GM21529 (cell line): ENCODE results near the gene ABCA2.
A peak's percentile ranks its signal among the peaks of the same experiment; 100 is the strongest.

Experiments
- ATAC-seq: cut with Tn5 transposase; IDR thresholded peaks from one replicate; pipeline ENCODE4 v1.9.1; 2021; ENCODE audit not compliant: unreplicated experiment

Gene ABCA2

DNA sequence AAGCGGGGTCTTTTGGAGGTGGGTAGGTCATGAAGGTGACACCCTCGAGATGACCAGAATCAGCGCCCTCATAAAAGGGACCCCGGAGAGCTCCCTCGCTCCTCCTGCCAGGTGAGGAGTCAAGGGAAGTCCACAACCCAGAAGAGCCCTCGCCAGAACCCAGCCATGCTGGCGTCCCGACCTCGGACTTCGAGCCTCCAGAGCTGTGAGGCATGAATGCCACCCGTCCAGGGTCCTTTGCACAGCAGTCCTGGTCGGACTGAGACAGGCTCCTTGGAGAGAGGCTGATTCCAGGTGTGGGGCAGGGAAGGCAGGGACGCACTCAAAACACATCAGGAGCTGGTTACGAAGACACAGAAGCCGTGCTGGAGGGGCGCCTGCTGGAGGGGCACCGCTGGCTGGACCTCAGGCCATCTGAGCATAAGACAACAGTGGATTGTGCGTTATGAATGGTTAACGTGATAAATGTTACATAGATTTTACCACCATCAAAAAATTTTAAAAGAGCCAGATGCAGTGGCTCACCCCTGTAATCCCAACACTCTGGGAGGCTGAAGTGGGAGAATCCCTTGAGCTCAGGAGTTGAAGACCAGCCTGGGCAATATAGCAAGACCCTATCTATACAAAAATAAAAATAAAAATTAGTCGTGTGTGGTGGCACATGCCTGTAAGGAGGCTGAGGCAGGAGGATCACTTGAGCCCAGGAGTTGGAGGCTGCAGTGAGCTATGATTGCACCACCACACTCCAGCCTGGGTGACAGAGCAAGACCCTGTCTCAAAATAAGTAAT, 26.0 kb downstream of the ABCA2 start:
- no peak for ATAC-seq

DNA sequence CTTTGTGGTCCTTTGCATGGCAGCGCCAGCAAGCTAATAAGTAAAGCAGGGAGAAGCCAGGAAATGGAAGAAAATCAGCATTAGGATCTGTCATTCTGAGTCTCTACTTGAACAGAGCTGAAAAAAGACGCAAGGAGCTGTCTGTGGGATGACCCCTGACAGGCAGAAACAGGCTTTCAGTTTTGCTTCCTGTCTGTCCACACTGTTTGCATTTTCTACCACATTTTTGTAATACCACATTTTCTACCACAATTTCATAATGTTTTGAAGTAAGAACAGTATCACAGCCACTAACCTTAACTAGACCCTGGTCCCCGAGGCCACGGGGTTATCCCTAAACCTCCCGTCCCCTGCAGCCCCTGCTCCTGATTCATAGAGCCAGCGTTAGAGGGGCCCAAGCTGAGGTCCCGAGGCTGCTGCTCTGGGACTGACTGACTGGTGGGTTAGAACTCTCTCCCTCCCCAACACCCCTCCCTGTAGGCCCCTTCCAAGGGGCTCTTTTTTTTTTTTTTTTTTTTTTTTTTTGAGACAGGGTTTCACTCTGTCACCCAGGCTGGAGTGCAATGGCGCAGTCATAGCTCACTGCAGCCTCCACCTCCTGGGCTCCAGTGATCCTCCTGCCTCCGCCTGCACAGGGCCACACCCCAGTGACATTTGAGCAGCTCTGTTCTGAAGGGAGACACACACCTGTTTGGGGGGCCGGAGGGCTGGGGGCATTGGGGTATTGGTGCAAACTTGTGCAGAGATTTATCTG, 27.7 kb downstream of the ABCA2 start:
- peak; percentile 76 for ATAC-seq

DNA sequence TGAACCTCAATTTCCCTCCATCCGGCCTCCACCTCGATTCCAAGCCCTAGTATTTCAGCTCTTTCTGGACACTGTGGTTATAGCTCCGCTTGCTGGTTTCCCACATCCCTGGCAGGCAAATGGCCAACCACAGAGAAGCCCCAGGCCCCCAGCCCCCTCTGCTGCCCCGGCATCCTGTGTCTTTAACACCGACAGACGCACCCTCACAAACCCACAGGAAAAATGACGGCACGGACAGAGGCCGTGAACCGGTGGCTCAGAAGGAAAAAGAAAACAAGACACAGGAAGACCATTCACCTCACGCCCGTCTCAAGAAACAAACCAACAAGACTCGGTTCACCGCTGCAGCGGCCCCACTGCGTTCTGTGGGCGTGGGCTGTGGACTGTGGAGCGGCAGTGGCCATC, 30.2 kb downstream of the ABCA2 start:
- ATAC-seq, result no peak

DNA sequence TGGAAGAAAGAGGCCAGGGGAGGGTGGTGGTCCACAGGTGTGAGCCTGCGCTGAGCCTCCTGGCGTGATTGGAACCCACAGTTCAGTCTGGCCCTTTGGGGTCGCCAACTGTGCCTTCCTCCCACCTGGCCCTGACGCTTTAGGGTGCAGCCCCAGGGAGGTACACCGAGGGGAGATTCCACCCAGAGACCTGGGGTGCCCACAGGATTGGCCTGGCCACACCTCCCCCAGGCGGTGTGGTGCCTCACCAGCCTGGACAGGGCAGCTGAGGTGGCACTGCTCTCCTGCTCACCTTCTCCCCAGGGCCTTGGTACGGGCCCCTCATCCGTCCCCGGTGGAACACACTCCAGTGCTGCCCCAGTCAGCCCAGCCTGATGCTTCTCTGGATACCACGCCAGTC, 30.7 kb downstream of the ABCA2 start:
- no peak for ATAC-seq

DNA sequence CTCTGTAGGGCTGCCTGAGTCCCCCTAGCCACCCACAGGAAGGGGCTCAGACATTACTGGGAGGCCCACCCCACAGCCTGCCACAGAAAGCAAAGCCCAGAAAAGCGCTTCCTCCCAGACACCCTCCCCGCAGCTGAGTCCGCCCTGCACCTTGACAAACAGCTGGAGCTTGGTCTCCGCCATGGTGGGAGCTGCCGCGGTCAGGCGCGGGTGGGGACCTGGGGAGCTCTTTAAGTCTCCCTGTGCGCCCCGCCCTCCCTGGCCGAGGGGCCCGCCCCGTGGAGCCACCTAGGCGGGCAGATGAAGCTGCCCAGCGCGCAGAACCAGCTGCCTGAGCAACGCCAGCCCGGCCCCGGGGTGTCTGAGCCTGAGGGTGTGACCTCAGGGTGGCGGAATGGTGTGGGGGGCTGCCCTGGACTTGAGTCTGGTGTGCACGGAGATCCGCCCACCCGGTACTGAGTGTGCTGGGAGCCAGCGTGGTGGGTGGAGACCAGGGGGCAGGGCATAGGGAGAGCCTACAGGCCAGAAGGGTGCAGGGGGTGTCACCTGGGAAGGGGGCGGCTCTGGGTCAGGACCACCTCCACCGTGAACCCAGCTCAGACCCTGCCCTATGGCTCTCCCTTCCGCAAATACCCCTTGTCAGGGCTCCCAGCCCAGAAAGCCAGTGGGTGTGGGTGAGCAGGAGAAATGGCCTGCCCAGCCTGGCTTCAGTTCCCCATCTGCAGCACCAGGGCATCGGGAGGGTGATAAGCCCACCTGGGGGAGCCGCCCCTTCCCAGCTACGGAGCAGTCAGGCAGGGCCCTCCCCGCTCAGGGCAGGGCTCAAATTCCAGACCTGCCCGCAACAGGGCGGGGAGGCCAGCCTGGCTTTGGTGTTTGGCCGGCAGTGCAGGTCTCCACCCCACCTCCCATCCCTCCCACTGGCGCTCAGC, 31.4 kb downstream of the ABCA2 start, which contains the start of gene CLIC3:
TSS of gene CLIC3 (minus strand) at position 208 of the 932 bp plus-strand sequence. CDS start at position 183, 25 bp downstream.
- no peak for ATAC-seq

DNA sequence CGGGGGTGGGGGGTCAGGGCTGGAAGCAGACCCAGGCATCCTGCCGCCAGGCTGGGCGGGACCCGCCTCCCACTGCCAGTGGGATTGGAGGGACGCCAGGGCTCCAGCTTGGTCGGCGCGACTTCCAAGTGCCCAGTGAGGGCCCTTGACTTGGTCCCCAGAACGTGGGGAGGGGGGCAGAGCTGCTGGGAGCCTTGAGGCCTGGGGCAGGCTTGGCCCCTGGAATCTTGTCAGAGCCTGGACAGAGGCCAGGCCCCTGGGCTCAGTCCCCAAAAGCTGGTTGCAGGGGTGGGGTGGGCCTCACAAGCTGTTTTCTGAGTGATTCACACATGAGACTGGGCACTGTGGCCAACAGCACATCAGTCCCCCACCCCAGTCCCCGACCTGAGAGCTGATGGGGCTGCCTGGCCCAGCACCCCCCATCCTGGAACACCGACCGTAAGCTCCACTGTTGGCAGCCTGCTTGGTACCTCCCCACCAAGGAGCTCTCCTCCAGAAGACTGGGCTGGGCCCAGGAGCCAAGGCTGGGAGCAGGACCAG, 32.2 kb downstream of the ABCA2 start:
- no peak for ATAC-seq

DNA sequence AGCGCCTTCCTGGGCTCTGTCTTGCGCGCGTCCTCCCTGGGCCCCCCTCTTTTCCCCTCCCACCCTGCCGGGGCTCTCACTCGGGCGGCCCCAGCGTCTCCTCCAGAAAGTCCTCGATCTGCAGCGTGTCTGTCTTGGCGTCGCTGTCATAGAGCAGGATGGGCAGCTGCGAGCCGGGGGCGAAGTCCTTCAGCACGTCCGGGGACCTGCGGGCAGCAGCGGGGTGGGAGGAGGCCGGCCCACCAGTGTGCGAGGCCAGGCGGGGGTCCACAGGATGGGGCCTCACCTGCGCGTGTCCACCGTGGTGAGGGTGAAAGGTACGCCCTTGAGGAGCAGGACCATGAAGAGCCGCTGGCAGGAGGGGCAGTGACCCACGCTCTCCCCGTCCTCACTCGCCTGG, 32.7 kb downstream of the ABCA2 start:
- no peak for ATAC-seq

DNA sequence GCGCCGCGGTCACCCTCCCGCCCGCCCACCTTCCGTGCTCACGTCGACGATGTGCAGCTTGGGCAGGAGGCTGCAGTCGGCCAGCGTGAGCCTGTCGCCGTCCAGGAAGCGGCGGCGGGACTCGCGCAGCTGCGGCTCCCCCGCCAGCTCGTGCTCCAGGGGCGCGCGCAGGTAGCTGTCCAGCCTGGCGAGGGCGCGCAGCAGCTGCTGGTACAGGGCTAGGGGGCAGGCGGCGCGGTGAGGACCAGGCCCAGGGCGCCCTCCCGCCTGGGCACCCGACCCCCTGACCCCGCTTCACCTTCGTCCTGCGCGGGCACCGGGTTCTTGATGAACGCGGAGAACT, 33.2 kb downstream of the ABCA2 start:
- no peak for ATAC-seq

DNA sequence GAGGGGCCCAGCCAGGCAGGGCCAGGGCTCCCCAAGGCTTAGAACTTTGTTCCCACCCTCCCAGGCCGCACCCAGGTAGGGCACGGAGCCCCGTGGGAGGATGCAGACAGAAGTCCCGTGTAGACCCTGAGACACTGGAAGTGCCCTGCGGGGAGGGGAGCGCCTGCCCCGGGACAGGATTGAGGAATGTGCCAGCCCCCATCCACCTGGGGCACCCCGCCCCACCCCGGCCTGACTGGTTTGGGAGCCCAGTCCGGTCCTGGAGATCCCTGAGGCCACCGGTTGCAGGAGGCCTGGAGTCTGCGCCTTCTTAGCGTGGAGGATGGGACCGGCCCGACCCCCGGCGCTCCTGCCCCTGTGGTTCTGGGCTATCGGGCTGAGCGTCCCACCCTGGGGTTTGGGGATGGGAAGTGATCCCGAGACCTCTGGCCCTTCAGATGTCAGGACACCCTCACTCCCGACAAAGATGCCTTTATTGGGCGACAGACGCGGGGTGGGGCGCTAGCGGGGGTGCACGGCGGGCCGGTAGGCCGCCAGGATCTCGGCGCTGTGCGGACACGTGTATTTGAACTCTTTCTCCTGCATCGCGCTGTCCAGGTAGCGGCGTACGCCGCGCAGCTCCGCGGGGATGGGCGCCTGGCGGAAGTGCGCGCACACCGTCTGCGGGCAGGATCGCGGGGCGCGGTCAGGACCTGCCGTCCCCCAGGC, 33.7 kb downstream of the ABCA2 start:
- no peak for ATAC-seq

DNA sequence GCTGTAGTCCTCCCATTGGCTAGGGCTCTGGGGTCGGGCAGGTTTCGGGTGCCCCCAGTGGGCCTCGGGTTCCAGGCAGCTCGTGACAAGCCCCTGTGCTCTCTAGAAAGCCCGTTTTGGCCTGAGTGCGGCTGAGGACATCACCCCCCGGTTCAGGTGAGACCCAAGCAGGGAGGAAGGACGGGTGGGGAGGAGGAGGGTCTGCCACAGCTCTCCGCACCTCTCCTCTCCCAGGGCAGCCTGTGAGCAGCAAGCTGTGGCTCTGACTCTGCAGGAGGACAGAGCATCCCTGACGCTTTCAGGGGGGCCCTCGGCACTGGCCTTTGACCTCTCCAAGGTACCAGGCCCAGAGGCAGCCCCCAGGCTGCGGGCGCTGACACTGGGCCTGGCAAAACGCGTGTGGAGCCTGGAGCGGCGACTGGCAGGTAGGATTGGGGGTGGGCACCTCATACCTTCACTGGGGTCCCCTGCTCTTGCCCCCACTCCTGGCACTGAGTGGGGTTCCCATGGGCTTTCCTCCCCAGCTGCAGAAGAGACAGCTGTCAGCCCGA, 35.1 kb downstream of the ABCA2 start:
- no peak for ATAC-seq

DNA sequence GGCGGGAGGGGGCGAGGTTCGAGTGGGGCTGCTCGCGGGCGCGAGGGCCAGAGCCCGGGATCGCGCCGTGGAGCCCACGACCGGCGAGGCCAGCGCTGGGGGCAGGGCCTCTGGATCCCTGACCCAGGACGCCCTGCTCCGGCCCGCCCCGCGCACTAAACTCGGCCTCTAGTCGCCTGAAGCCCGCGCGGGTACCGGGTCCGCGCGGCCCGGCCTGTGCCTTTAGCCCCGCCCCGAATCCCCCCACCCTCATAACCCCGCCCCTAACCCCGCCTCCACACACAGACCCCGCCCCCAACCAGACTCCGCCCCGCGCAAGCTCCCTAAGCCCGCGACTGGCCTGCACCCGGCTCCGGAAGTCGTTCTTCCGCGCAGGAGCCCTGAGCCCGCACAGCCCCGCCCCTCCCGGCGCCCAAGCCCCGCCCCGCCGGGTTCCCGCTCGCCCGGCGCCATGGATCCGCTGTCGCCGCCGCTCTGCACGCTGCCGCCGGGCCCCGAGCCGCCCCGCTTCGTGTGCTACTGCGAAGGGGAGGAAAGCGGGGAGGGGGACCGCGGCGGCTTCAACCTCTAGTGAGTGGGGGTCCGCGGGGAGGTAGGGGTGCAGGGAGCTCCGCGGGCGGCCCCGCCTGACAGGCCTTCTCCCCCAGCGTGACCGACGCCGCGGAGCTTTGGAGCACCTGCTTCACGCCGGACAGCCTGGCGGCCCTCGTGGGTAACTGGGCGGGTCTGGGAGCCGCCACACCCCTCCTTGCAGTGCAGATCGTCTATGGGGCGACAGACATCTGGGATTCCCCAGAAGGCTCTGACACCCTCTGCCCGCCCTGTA, 35.8 kb downstream of the ABCA2 start, which contains the start of gene PAXX:
TSS of gene PAXX (plus strand) at position 430 of the 826 bp plus-strand sequence. CDS start at position 452, 22 bp downstream.
- peak; percentile 87 for ATAC-seq

DNA sequence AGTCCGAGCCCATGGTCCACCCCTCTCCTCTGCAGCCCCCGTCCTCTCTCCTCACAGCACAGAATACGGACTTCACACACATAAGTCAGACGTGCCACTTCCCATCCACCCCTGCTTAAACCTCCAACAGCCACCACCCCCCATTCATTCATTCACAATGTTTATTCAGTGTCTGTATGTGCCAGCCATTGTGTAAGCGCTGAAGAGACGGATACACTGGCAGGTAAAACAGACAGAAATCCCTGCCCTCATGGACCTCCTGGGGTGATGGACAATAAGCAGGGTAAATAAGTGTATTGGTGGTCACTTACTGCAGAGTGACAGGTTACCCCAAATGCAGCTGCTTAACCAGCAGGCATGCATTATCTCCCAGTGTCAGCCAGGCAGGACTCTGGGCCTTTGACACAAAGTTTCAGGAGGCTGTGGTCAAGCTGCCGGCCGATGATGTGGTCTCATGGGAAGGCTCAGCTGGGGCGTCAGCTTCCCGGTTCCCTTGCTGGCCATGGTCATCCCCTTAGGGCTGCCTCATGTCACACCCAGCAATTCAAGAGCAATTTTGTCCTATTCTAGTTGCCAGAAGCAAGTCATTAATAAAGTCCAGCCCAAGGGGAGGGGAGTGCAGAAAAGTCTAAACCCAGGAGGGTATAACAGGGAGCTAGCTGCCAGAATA, 37.7 kb downstream of the ABCA2 start:
- no peak for ATAC-seq

DNA sequence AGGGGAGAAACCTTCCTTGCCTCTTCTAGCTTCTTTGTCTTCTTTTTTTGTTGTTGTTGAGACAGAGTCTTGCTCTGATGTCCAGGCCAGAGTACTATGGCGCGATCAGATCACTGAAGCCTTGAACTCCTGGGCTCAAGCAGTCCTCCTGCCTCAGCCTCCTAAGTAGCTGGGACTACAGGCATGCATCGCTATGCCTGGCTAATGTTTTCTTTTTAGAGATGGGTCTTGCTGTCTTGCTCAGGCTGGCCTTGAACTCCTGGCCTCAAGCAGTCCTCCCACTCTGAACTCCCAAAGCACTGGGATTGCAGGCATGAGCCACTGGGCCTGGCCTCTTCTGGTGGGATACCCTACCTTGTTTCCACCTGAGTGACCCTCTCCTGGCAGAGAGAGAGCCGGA, 39.2 kb downstream of the ABCA2 start:
- ATAC-seq, result no peak

DNA sequence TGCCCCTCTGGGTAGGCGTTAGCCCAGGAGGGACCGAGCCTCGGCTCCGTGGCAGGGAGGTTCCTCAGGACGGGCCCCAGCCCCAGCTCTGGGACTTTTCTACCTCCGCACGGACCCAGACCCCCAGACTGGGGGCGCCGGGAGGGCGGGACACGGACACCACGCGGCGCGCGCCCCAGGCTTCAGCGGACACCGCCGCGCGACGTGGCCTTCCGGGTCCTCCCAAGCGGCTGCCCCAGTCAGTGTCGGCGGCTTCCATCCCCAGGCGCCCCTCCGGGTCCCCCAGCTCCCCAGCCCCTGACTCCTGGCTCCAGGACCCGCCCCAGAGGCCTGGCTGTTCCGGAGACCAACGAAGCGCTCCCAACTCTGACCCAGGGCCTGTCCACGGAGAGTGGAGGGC, 42.2 kb downstream of the ABCA2 start:
- ATAC-seq, result no peak

DNA sequence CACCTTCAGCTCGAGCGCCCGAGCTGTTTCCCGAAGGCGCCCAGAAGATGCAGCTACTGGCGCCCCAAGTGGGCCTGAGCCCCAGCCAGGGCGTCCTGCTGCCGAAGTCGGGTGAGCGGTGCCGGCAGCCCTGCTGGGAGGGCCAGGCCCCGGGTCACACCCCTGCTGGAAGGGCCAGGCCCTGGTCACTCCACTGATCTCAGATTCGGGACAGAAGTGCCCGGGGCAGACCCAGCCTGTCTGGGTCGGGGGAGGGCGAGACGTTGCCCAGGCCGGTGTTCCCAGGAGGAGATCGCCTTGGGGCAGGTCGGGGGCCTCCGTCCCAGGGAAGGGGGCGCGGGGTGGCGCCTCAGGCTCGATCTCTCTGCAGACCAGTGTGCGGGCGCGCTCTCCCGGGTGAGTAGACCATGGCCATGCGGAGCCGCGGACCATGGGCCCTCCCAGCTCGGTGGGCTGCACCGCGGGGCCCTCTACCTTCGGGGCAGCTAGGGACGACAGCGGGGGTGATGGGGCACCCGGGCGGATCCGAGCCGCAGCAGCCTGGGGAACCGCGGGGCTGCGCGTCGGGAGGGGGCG, 42.9 kb downstream of the ABCA2 start:
- ATAC-seq, result no peak

DNA sequence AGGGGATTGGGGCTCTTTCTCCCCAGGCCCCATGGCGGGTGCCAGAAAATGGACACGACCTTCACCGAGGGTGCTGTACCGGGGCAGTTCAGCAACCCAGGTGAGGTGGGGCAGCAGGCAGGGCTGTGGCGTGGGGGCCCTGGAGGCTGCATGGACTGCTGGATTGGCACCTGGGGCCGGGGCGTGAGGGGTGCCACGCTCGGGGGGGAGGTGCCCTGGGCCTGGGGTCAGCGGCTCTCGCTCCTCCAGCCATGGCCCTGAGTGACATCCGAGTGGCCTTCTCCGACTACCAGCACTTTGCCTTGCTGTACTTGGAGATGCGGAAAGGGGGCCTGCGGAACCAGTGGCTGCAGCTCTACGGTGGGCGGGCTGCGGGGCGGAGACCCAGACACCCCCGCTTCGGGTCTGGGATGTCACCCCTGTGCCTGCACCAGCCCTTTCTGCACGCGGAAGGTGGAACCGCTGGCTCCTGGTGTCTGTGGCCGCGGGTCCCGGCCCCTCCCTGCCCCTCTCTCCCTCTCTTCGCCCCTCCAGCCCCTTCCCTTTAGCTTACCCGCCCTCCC, 43.5 kb downstream of the ABCA2 start:
- ATAC-seq, result no peak

DNA sequence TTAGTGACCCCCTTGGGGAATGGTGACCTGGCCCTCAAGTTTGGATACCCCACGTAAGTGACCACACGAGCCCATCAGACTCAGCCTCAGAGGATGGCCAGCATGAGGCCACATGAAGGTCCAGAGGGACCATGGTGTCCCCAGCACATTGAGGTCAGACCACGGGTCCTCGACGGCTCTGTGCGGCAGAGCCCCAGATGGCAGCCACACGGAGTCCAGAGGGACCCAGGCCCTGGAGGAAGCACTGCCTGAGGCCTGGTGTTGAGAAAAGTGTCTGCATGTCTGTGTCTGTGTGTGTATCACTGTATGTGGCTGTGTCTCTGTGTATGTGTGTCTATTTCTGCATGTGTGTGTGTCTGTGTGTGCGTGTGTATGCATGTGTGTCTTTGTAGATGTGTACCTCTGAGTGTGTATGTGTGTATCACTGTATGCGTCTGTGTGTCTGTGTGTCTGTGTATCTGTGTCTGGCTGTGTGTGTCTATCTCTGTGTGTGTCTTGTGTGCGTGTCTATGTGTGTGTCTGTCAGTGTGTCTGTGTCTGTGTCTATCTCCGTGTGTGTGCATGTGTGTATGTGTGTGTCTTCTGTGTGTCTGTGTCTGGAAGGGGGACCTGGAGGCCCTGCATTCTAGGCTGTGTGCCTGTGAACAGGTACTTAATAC, 44.3 kb downstream of the ABCA2 start:
- no peak for ATAC-seq
